Measurements from ENCODE around the gene MAP4K2. TPM values are rescaled to one million over a fixed set of nuclear protein-coding genes. Genes with fewer than 3 reads are reported as not detected.

Gene MAP4K2
- total and polyA plus RNA-seq, 9 of the 15 experiments (the other 6 are each of a cell fraction or from before 2014, with no cell fraction given) = 0.13 to 14.5 (median 7.3) TPM

DNA sequence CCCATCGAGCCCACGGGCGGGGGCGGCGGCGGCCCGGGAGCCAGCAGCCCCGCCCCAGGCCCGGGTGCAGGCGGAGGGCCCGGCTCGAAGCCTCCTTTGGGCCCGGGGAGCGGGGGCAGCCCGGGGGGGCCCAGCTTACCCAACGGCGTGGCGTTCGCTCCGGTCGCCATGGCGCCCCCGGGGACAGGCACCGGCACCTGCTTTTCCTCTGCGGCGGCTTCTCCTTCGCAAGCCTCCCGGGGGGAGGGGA, 24.9 kb downstream of the MAP4K2 start (continued):
- TF ChIP-seq, protein P1, sequence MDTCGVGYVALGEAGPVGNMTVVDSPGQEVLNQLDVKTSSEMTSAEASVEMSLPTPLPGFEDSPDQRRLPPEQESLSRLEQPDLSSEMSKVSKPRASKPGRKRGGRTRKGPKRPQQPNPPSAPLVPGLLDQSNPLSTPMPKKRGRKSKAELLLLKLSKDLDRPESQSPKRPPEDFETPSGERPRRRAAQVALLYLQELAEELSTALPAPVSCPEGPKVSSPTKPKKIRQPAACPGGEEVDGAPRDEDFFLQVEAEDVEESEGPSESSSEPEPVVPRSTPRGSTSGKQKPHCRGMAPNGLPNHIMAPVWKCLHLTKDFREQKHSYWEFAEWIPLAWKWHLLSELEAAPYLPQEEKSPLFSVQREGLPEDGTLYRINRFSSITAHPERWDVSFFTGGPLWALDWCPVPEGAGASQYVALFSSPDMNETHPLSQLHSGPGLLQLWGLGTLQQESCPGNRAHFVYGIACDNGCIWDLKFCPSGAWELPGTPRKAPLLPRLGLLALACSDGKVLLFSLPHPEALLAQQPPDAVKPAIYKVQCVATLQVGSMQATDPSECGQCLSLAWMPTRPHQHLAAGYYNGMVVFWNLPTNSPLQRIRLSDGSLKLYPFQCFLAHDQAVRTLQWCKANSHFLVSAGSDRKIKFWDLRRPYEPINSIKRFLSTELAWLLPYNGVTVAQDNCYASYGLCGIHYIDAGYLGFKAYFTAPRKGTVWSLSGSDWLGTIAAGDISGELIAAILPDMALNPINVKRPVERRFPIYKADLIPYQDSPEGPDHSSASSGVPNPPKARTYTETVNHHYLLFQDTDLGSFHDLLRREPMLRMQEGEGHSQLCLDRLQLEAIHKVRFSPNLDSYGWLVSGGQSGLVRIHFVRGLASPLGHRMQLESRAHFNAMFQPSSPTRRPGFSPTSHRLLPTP (IDR thresholded peaks at IDR 0.05; ENCODE audit: borderline replicate concordance, extremely low read depth, insufficient read length) = no peak
- TF ChIP-seq ZNF143 (CRISPR knock-in tag; IDR thresholded peaks at IDR 0.05) (no peak), ZBTB8A (IDR thresholded peaks at IDR 0.05; ENCODE audit: partially characterized antibody) (no peak), TAL1 (IDR thresholded peaks at IDR 0.05) (no peak), ETV6 (IDR thresholded peaks at IDR 0.05; ENCODE audit: borderline replicate concordance in 1 of 2, low read depth in 2 of 2, low read length in 1 of 2) (no peak), ETV6 (CRISPR knock-in tag; IDR thresholded peaks at IDR 0.05; ENCODE audit: borderline replicate concordance) (no peak), PRPF4 (IDR thresholded peaks at IDR 0.05; ENCODE audit: insufficient read depth, low read depth, low read length, poor library complexity, severe bottlenecking) (peak; percentile 76), TCFL5 (CRISPR knock-in tag; conservative IDR thresholded peaks at IDR 0.05) (no peak), CHD1 (IDR thresholded peaks at IDR 0.05; ENCODE audit: low read length) (peak; percentile 91), FOXK1 (CRISPR knock-in tag; IDR thresholded peaks at IDR 0.05; ENCODE audit: borderline replicate concordance) (no peak), TSC22D4 (tag; IDR thresholded peaks at IDR 0.05) (no peak)
- TF ChIP-seq, protein P2, sequence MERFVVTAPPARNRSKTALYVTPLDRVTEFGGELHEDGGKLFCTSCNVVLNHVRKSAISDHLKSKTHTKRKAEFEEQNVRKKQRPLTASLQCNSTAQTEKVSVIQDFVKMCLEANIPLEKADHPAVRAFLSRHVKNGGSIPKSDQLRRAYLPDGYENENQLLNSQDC (CRISPR knock-in tag; IDR thresholded peaks at IDR 0.05) = no peak

Data from K562 (cell line).